Natural killer cell (primary cell): Measurements from ENCODE around the gene SLC27A6. TPM values are rescaled to one million over a fixed set of nuclear protein-coding genes. Genes with fewer than 3 reads are reported as not detected.

ENCODE experiments used
- ATAC-seq, 3 donors: fragments of 150-1000 bp in 2 of 3; fragments of 200-7000 bp in 1 of 3; cut with Tn5 transposase; 1 replicate in 1 of 3; 2 replicates in 2 of 3; pipeline ENCODE4 v1.10.0; 2021; ENCODE audit warnings: mild to moderate bottlenecking in 2 of 3, moderate library complexity in 2 of 3
- DNase-seq, 2 donors: peaks; one replicate each; pipeline versions ENCODE4 v3.0.0 to v3.0.0-alpha.2; 2013 to 2021; ENCODE audit warnings: mixed read lengths in 1 of 2
- H3K27ac ChIP-seq: one replicate; pipeline ENCODE4 v1.5.1; 2013; ENCODE audit warnings: mild to moderate bottlenecking, low read length
- H3K27me3 ChIP-seq: one replicate; pipeline ENCODE4 v1.6.1; 2013; ENCODE audit warnings: low read length; ENCODE audit not compliant: control insufficient read depth, insufficient read depth
- H3K36me3 ChIP-seq: one replicate; pipeline ENCODE4 v1.6.1; 2013; ENCODE audit warnings: low read length; ENCODE audit not compliant: control insufficient read depth, insufficient read depth
- H3K4me1 ChIP-seq: one replicate; pipeline ENCODE4 v1.6.1; 2013; ENCODE audit warnings: low read length; ENCODE audit not compliant: control insufficient read depth, insufficient read depth
- H3K4me3 ChIP-seq: one replicate; pipeline ENCODE4 v1.5.1; 2013; ENCODE audit warnings: low read length
- H3K9me3 ChIP-seq: one replicate; pipeline ENCODE4 v1.6.1; 2013; ENCODE audit warnings: low read length; ENCODE audit not compliant: control insufficient read depth, insufficient read depth
- H3K27ac Mint-ChIP-seq, 2 donors: one replicate each; pipeline ENCODE4 v1.8.0; 2022; ENCODE audit warnings: mild to moderate bottlenecking in 2 of 2, mixed read lengths in 2 of 2, moderate library complexity in 1 of 2
- H3K27me3 Mint-ChIP-seq, 2 donors: one replicate each; pipeline ENCODE4 v1.8.0; 2022; ENCODE audit warnings: low read depth in 2 of 2, mixed read lengths in 2 of 2
- H3K36me3 Mint-ChIP-seq: one replicate; pipeline ENCODE4 v1.8.0; 2022; ENCODE audit warnings: mixed read lengths
- H3K4me1 Mint-ChIP-seq, 2 donors: one replicate each; pipeline ENCODE4 v1.8.0; 2022; ENCODE audit warnings: mixed read lengths in 2 of 2
- H3K4me3 Mint-ChIP-seq: one replicate; pipeline ENCODE4 v1.8.0; 2022; ENCODE audit warnings: mild to moderate bottlenecking, moderate library complexity, mixed read lengths
- H3K9me3 Mint-ChIP-seq, 2 donors: one replicate each; pipeline ENCODE4 v1.8.0; 2022; ENCODE audit warnings: mixed read lengths in 2 of 2
- WGBS: methylation state at CpG from one replicate; pipeline ENCODE4 v1.1.7; 2013; ENCODE audit warnings: missing lambda C conversion rate; ENCODE audit not compliant: insufficient coverage; 5-methylcytosine and 5-hydroxymethylcytosine counted together
- intact Hi-C: fragments of 100-400 bp; cut with micrococcal nuclease; formaldehyde crosslinking; loops from one replicate; pipeline ENCODE4 v1.14.2; 2022
- total RNA-seq, 4 donors: library from RNA; stranded (reverse); fragments of 120-200 nt in 1 of 4; gene quantifications; one replicate each; pipeline versions ENCODE4 v1.2.3 to v1.2.4, GENCODE V29; 2013 to 2022
- TF ChIP-seq, protein P1 (sequence below): fragments of 200-600 bp; IDR thresholded peaks from one replicate; pipeline ENCODE4 v1.8.0; 2022; ENCODE audit warnings: antibody characterized with exemption

SLC27A6 gene
- total RNA-seq, 3 donors from 2014 or later (not counting 1 experiment from before 2014, with no cell fraction given), result not detected

DNA sequence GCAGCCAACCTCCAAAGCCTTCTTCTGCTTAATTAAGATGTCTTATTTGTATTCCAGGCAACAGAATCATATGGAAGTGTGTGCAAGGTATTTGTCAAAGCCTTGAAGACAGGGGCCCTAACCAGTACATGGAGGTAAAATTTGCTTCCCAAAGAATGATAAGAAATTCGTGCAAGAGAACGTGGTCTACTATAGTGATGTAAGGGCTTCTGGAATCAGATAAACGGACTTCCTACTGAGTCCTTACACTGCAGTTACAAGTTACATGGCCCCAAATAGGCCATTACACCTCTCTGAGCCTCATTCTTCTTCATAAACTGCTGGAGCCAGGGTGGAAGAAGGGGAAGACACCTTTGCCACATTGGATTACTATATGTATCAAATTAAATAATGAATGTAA, 113.4 kb downstream of the SLC27A6 start:
- no peaks in the 10 kb centered on the region for H3K4me1 ChIP-seq
- no peak for ATAC-seq
- TF ChIP-seq, protein P1, sequence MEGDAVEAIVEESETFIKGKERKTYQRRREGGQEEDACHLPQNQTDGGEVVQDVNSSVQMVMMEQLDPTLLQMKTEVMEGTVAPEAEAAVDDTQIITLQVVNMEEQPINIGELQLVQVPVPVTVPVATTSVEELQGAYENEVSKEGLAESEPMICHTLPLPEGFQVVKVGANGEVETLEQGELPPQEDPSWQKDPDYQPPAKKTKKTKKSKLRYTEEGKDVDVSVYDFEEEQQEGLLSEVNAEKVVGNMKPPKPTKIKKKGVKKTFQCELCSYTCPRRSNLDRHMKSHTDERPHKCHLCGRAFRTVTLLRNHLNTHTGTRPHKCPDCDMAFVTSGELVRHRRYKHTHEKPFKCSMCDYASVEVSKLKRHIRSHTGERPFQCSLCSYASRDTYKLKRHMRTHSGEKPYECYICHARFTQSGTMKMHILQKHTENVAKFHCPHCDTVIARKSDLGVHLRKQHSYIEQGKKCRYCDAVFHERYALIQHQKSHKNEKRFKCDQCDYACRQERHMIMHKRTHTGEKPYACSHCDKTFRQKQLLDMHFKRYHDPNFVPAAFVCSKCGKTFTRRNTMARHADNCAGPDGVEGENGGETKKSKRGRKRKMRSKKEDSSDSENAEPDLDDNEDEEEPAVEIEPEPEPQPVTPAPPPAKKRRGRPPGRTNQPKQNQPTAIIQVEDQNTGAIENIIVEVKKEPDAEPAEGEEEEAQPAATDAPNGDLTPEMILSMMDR, result no peak
- H3K9me3 ChIP-seq, result no peaks in the 10 kb centered on the region
- peaks cover 14 to 39% of the 10 kb centered on the region in 2 donors for H3K27me3 Mint-ChIP-seq
- H3K27ac Mint-ChIP-seq, result no peak overlapping the region
- no peak overlapping the region for H3K4me3 ChIP-seq
- H3K27me3 ChIP-seq, result no peaks in the 10 kb centered on the region
- no peak for DNase-seq
- H3K36me3 ChIP-seq, result no peaks in the 10 kb centered on the region
- no peak overlapping the region for H3K27ac ChIP-seq
- H3K4me3 Mint-ChIP-seq, result no peak overlapping the region
- no peaks in the 10 kb centered on the region for H3K4me1 Mint-ChIP-seq
- H3K9me3 Mint-ChIP-seq, result no peaks in the 10 kb centered on the region
- WGBS, result 84% methylated on average over 3 of the region's 3 CpGs
- intact Hi-C loops, result no loop called here
- no peaks in the 10 kb centered on the region for H3K36me3 Mint-ChIP-seq

GRCh38 chr5:129079496-129079895, 114.2 kb downstream of the SLC27A6 start:
- peaks cover 14 to 33% of the 10 kb centered on the region in 2 donors for H3K27me3 Mint-ChIP-seq
- Histone ChIP-seq H3K4me1 (no peaks in the 10 kb centered on the region), H3K9me3 (no peaks in the 10 kb centered on the region), H3K27me3 (no peaks in the 10 kb centered on the region), H3K27ac (no peak overlapping the region), H3K36me3 (no peaks in the 10 kb centered on the region), H3K4me3 (no peak overlapping the region)
- no peak overlapping the region for H3K4me3 Mint-ChIP-seq
- no peaks in the 10 kb centered on the region for H3K36me3 Mint-ChIP-seq
- no peak for DNase-seq
- TF ChIP-seq, protein P1, result no peak
- H3K4me1 Mint-ChIP-seq, result no peaks in the 10 kb centered on the region
- no peaks in the 10 kb centered on the region for H3K9me3 Mint-ChIP-seq
- ATAC-seq, result no peak
- H3K27ac Mint-ChIP-seq, result no peak overlapping the region
- intact Hi-C loops, result no loop called here

DNA sequence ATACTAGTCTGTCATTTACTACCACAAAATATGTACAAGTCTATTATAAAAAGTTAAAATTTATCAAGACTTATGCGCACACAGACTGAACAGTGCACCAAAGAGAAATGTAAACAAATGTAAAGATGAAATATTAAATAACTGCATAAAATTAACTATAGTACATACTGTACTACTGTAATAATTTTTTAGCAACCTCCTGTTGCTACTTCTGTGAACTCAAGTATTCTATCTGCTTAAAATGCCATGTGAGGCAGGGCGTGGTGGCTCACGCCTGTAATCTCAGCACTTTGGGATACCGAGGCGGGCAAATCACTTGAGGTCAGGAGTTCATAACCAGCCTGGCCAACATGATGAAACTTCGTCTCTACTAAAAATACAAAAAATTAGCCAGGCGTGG, 115.5 kb downstream of the SLC27A6 start:
- TF ChIP-seq, protein P1, result no peak
- WGBS, result 98% methylated on average over 6 of the region's 7 CpGs
- H3K9me3 ChIP-seq, result no peaks in the 10 kb centered on the region
- H3K4me3 ChIP-seq, result no peak overlapping the region
- Mint-ChIP-seq H3K9me3 (no peaks in the 10 kb centered on the region), H3K4me3 (no peak overlapping the region), H3K27me3 (peaks cover 19 to 32% of the 10 kb centered on the region in 2 donors), H3K27ac (no peak overlapping the region), H3K4me1 (no peaks in the 10 kb centered on the region), H3K36me3 (no peaks in the 10 kb centered on the region)
- DNase-seq (no peak), ATAC-seq (no peak)
- no peaks in the 10 kb centered on the region for H3K4me1 ChIP-seq
- intact Hi-C loops, result no loop called here
- no peaks in the 10 kb centered on the region for H3K36me3 ChIP-seq
- no peak overlapping the region for H3K27ac ChIP-seq
- no peaks in the 10 kb centered on the region for H3K27me3 ChIP-seq
